Erythroblast (primary cell): Measurements from ENCODE around the gene ABO.

ENCODE experiments used
- GATA1 ChIP-seq: IDR thresholded peaks from 2 replicates; pipeline ENCODE4 v1.6.1; 2011; ENCODE audit warnings: low read depth, mild to moderate bottlenecking, control low read depth, low read length, moderate library complexity
- POLR2A ChIP-seq: IDR thresholded peaks from 2 replicates; pipeline ENCODE4 v1.6.1; 2011; ENCODE audit warnings: mild to moderate bottlenecking, low read length

- no peak for TF ChIP-seq POLR2A
- no peak for TF ChIP-seq GATA1
These were observed 14.5 kb downstream of the ABO start for GRCh38 chr9:133260334-133261102.
